Measurements from ENCODE around the gene PCNT.

PCNT gene

DNA sequence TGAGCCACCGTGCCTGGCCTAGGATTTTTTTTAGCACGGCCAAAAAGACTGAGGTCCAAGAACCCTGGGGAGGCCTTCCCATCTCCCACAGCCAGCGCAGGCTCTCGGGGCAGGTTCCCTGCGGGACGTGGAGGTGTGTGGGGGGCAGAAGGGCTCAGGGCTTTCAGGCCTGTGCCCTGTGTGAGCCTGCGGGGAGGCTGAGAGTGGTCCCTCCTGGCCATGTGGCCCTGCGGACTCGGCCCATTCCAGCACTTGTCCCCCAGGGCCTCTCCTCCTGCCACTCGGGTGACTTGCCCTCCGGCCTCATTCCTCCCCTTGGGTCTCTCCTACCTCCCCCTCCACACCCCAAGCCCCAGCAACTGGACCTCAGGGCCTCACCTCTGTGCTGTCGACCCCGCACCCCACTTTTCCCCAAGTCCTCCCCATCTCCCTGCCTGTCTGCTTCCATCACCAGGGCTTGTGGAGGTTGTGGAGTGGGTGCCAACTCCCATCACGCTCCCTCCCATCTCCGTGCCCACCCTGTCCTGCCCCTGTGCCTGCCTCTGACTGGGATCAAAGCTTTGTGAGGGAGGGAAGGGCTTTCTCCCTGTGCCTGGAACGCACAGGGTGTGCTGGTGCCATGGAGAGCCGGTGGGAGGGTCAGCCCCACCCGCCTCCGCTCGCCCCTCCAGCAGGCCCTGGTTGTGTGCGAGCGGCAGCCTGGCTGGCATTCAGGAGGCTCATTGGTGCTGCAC lies 102.5 kb downstream of the PCNT start:
- TF ChIP-seq, protein P1, sequence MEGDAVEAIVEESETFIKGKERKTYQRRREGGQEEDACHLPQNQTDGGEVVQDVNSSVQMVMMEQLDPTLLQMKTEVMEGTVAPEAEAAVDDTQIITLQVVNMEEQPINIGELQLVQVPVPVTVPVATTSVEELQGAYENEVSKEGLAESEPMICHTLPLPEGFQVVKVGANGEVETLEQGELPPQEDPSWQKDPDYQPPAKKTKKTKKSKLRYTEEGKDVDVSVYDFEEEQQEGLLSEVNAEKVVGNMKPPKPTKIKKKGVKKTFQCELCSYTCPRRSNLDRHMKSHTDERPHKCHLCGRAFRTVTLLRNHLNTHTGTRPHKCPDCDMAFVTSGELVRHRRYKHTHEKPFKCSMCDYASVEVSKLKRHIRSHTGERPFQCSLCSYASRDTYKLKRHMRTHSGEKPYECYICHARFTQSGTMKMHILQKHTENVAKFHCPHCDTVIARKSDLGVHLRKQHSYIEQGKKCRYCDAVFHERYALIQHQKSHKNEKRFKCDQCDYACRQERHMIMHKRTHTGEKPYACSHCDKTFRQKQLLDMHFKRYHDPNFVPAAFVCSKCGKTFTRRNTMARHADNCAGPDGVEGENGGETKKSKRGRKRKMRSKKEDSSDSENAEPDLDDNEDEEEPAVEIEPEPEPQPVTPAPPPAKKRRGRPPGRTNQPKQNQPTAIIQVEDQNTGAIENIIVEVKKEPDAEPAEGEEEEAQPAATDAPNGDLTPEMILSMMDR (IDR thresholded peaks at IDR 0.05; ENCODE audit: extremely low read depth, missing control alignments), result no peak
- DNase-seq (ENCODE audit: low spot score), result no peak

DNA sequence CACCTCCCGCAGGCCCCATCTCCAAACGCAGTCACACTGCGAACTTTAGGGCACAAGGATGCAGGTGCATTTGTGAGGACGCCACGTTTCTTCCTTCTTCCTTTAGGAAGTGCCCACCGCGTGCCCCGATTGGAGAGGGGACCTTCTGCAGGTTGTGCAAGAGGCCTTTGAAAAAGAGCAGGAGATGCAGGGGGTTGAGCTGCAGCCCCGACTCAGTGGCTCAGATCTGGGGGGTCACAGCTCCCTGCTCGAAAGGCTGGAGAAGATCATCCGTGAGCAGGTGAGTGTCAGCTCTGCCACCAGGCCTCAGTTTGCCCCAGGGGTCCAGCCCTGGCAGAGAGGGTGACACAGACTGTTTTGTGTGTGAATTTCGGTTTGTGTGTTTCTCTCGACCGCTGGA lies 103.6 kb downstream of the PCNT start:
- no peak for DNase-seq (ENCODE audit: low spot score)
- TF ChIP-seq, protein P1 (IDR thresholded peaks at IDR 0.05; ENCODE audit: extremely low read depth, missing control alignments), result no peak

DNA sequence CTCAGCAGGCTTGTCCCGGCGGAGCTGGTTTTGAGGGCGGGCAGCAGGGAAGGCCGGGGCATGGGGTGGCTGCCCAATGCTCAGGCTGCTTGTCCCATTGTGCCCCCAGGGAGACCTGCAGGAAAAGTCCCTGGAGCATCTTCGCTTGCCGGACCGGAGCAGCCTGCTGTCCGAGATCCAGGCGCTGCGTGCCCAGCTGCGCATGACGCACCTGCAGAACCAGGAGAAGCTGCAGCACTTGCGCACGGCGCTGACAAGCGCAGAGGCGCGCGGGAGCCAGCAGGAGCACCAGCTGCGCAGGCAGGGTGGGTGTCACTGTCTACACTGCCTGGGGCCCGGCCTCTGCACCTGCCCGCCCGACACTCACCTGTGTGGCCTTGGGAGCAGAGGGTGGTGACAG lies 104.3 kb downstream of the PCNT start:
- no peak for DNase-seq (ENCODE audit: low spot score)

DNA sequence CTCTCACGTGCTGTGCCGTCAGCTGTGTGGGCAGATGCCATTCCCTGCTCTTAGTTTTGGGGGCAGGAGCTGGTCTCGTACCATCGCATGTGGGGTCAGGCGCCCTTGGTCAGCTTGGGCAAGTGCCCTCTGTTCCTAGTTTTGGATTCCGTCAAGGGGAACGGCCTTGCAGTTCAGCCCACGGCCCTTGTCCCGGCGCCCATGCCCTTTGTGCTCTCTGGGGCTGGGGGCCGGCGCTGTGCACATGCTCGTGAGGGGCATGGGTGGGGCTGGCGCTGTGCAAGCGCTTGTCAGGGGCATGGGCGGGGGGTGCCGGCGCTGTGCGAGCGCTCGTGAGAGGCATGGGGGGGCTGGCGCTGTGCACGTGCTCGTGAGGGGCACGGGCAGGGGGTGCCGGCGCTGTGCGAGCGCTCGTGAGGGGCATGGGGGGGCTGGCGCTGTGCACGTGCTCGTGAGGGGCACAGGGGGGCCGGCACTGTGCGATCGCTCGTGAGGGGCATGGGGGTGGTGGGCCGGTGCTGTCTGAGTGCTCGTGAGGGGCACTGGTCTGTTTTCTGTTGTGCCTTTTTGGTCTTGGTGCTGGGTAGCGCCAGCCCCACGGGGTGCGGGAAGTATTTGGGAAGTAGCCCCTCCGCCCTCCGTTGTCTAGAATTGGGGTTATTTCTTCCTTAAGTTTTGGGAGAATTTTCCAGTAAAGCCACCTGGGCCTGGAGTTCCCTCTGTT lies 105.2 kb downstream of the PCNT start:
- DNase-seq (ENCODE audit: low spot score), result no peak
- TF ChIP-seq, protein P1 (IDR thresholded peaks at IDR 0.05; ENCODE audit: extremely low read depth, missing control alignments), result no peak

More for the DNA sequence above, 104.3 kb downstream of the PCNT start:
- TF ChIP-seq, protein P1 (IDR thresholded peaks at IDR 0.05; ENCODE audit: extremely low read depth, missing control alignments), result no peak

DNA sequence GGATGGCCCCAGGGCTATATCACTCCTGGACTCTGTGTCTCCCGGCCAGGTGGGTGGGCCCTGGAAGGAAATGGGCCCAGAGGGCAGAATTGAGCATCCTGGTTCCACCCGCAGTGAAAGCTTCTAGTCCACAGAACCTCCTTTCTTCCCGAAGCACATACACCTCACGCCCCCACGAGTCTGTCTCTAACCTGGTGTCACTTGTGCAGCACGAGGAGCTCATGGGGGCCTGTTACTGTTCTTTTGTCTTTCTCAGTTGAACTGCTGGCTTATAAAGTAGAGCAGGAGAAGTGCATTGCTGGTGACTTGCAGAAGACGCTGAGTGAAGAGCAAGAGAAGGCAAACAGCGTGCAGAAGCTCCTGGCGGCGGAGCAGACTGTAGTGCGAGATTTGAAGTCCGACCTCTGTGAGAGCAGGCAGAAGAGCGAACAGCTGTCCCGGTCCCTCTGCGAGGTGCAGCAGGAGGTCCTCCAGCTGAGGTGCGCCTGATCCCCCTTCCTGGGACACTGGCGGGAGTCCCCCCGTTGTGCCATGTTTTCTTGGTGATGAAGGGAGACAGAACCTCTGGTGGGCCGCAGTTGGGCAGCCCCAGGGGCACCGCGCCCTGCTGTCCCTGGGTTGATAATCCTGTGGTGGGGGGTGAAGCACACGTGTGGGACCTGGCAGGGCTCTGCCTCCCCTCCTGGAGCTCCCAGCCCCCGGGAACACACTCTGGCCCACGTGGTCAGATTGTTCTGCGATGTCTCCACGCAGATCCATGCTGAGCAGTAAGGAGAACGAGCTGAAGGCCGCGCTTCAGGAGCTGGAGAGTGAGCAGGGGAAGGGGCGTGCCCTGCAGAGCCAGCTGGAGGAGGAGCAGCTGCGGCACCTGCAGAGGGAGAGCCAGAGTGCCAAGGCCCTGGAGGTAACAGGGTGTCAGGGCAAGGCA lies 106.1 kb downstream of the PCNT start:
- TF ChIP-seq, protein P1 (IDR thresholded peaks at IDR 0.05; ENCODE audit: extremely low read depth, missing control alignments), result no peak
- no peak for DNase-seq (ENCODE audit: low spot score)

DNA sequence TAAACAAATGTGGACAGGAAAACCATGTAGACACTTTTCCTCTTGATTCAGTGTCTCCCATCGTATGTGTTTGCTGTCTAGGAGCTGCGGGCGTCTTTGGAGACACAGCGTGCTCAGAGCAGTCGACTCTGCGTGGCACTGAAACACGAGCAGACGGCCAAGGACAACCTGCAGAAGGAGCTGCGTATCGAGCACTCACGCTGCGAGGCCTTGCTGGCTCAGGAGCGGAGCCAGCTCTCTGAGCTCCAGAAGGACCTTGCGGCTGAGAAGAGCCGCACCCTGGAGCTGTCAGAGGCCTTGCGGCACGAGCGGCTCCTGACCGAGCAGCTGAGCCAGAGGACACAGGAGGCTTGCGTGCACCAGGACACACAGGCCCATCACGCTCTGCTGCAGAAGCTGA lies 107.5 kb downstream of the PCNT start:
- TF ChIP-seq, protein P1 (IDR thresholded peaks at IDR 0.05; ENCODE audit: extremely low read depth, missing control alignments), result no peak
- no peak for DNase-seq (ENCODE audit: low spot score)

All from GM20000 (cell line).